ENCODE measurements around the gene SETD3.

GRCh38 chr14:99374964-99375363 lies 105.7 kb downstream of the SETD3 start:
- no peak for TF ChIP-seq ZBTB7A (IDR thresholded peaks at IDR 0.05; ENCODE audit: low read depth)
- no peak for TF ChIP-seq NFIC (IDR thresholded peaks at IDR 0.05)
- TF ChIP-seq YY1 (IDR thresholded peaks at IDR 0.05; ENCODE audit: low read depth), result no peak
- no peak for TF ChIP-seq REST (IDR thresholded peaks at IDR 0.05; ENCODE audit: low read depth)
- TF ChIP-seq USF1 (IDR thresholded peaks at IDR 0.05), result no peak
- no peak for TF ChIP-seq TCF12 (IDR thresholded peaks at IDR 0.05; ENCODE audit: low read depth)
- TF ChIP-seq EGR1 (IDR thresholded peaks at IDR 0.05), result no peak
- no peak for TF ChIP-seq EP300 (IDR thresholded peaks at IDR 0.05; ENCODE audit: borderline replicate concordance)
- no peak for TF ChIP-seq CREB1 (IDR thresholded peaks at IDR 0.05; ENCODE audit: low read depth)
- no peak for TF ChIP-seq MAX (IDR thresholded peaks at IDR 0.05)
- TF ChIP-seq TEAD4 (IDR thresholded peaks at IDR 0.05), result no peak
- no peak for TF ChIP-seq RAD21 (IDR thresholded peaks at IDR 0.05; ENCODE audit: low read depth)

All from Ishikawa (cell line).